AG04450 (cell line): Measurements from ENCODE around the gene LARP1. TPM values are rescaled to one million over a fixed set of nuclear protein-coding genes. Genes with fewer than 3 reads are reported as not detected.
A peak's percentile ranks its signal among the peaks of the same experiment; 100 is the strongest.

Source experiments
- CTCF ChIA-PET: fragments of 300-600, 350-600 bp; formaldehyde crosslinking; extraction: SDS; loops from one replicate; lab custom pipeline; 2022; ENCODE audit warnings: antibody characterized with exemption, inconsistent platforms; lab: Charles Lee
- POLR2A ChIA-PET: fragments of 350-600 bp; formaldehyde crosslinking; extraction: SDS; loops from one replicate; lab custom pipeline; 2021; ENCODE audit warnings: antibody characterized with exemption, inconsistent platforms; lab: Yijun Ruan, JAX
- DNase-seq: peaks from one replicate; pipeline ENCODE4 v3.0.0-alpha.2; 2011; ENCODE audit warnings: low read depth, low spot score
- H3K27ac ChIP-seq: one replicate; pipeline ENCODE4 v1.5.1; 2012; ENCODE audit warnings: low read depth, low read length, control low read depth
- H3K27me3 ChIP-seq: one replicate; pipeline ENCODE4 v1.6.0; 2012; ENCODE audit warnings: low read length; ENCODE audit not compliant: control insufficient read depth, insufficient read depth
- H3K4me3 ChIP-seq: 2 replicates; pipeline ENCODE4 v1.5.1; 2011; ENCODE audit warnings: mild to moderate bottlenecking, low read depth, low read length, control low read depth
- H3K9me3 ChIP-seq: 2 replicates; pipeline ENCODE4 v1.5.1; 2012; ENCODE audit warnings: low read length; ENCODE audit not compliant: control insufficient read depth, insufficient read depth
- CTCF ChIP-seq: IDR thresholded peaks from 2 replicates; pipeline ENCODE4 v1.5.1; 2011; ENCODE audit warnings: low read depth, low read length, control low read depth, inconsistent platforms
- polyA plus RNA-seq: library from polyadenylated mRNA; depleted of rRNA; stranded (reverse); fragments of >200 nt; gene quantifications from 2 replicates; pipeline ENCODE4 v1.2.3, GENCODE V29; 2011

Gene LARP1
- polyA plus RNA-seq, 1 experiment: 54.9 TPM

GRCh38 chr5:154751854-154752253, 3.3 kb upstream of the LARP1 start:
- H3K4me3 ChIP-seq: no peak overlapping the region
- DNase-seq: no peak
- H3K27ac ChIP-seq: no peak overlapping the region
- POLR2A ChIA-PET: no interaction called here
- no peak for TF ChIP-seq CTCF
- H3K9me3 ChIP-seq: no peaks in the 10 kb centered on the region
- CTCF ChIA-PET: interaction anchor here (1.1 kb wide), 1 partner anchor 103 kb away, joined by 3 read pairs; no protein-coding TSS in a partner anchor
- no peaks in the 10 kb centered on the region for H3K27me3 ChIP-seq

GRCh38 chr5:154753792-154754191, 1.4 kb upstream of the LARP1 start:
- Histone ChIP-seq H3K27ac (peak overlapping the region; percentile 94), H3K4me3 (no peak overlapping the region; the same call in 1 of the 2 replicates), H3K27me3 (no peaks in the 10 kb centered on the region), H3K9me3 (no peaks in the 10 kb centered on the region)
- ChIA-PET POLR2A (interaction anchor here (0.8 to 1.8 kb wide), 2 partner anchors 13 to 75 kb away, joined by 3 to 5 read pairs; no protein-coding TSS in a partner anchor), CTCF (interaction anchor here (0.7 kb wide), 2 partner anchors 17 to 75 kb away, joined by 3 read pairs; no protein-coding TSS in a partner anchor)
- peak; percentile 87 for DNase-seq
- TF ChIP-seq CTCF: no peak

GRCh38 chr5:154754460-154755360, 467 bp upstream of the LARP1 start:
- Histone ChIP-seq H3K27me3 (no peaks in the 10 kb centered on the region), H3K9me3 (no peaks in the 10 kb centered on the region), H3K27ac (peak overlapping the region; percentile 94), H3K4me3 (peak overlapping the region; percentile 88)
- POLR2A ChIA-PET: interaction anchor here (0.5 to 1.8 kb wide), 2 partner anchors 9 to 14 kb away, joined by 3 to 5 read pairs; no protein-coding TSS in a partner anchor
- peak; percentile 42 for TF ChIP-seq CTCF
- DNase-seq: peak; percentile 97
- CTCF ChIA-PET: interaction anchor here (0.7 kb wide), 1 partner anchor 76 kb away, joined by 3 read pairs; no protein-coding TSS in a partner anchor

GRCh38 chr5:154756009-154756867, 1.1 kb downstream of the LARP1 start:
- no peak for DNase-seq
- TF ChIP-seq CTCF: no peak
- H3K4me3 ChIP-seq: peak overlapping the region; percentile 88
- H3K27ac ChIP-seq: peak overlapping the region; percentile 39
- H3K27me3 ChIP-seq: no peaks in the 10 kb centered on the region
- H3K9me3 ChIP-seq: no peaks in the 10 kb centered on the region
- CTCF ChIA-PET: interaction anchor here (0.6 kb wide), 1 partner anchor 99 kb away, joined by 4 read pairs; no protein-coding TSS in a partner anchor
- POLR2A ChIA-PET: no interaction called here
